Measurements from ENCODE around the gene PMM2. TPM values are rescaled to one million over a fixed set of nuclear protein-coding genes. Genes with fewer than 3 reads are reported as not detected.

Gene PMM2
- total RNA-seq, 2 donors from 2014 or later = 22.9 to 59.3 TPM

GRCh38 chr16:8858994-8859912 lies 61.6 kb downstream of the PMM2 start:
- no peaks in the 10 kb centered on the region for H3K27me3 ChIP-seq (replicated peaks; ENCODE audit: insufficient read depth)
- H3K9me3 ChIP-seq = no peaks in the 10 kb centered on the region
- TF ChIP-seq, protein P1, sequence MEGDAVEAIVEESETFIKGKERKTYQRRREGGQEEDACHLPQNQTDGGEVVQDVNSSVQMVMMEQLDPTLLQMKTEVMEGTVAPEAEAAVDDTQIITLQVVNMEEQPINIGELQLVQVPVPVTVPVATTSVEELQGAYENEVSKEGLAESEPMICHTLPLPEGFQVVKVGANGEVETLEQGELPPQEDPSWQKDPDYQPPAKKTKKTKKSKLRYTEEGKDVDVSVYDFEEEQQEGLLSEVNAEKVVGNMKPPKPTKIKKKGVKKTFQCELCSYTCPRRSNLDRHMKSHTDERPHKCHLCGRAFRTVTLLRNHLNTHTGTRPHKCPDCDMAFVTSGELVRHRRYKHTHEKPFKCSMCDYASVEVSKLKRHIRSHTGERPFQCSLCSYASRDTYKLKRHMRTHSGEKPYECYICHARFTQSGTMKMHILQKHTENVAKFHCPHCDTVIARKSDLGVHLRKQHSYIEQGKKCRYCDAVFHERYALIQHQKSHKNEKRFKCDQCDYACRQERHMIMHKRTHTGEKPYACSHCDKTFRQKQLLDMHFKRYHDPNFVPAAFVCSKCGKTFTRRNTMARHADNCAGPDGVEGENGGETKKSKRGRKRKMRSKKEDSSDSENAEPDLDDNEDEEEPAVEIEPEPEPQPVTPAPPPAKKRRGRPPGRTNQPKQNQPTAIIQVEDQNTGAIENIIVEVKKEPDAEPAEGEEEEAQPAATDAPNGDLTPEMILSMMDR (IDR thresholded peaks at IDR 0.05) = no peak
- no peak overlapping the region for H3K27ac ChIP-seq
- DNase-seq (ENCODE audit: low spot score) = no peak
- H3K4me1 ChIP-seq (ENCODE audit: control insufficient read depth in 1 of 2, low read depth in 2 of 2) = peaks cover 5 to 16% of the 10 kb centered on the region in 2 donors
- ATAC-seq (ENCODE audit: insufficient number of reproducible peaks, low FRiP score, low read depth) = no peak
- H3K4me3 ChIP-seq = no peak overlapping the region
- peaks cover 30% of the 10 kb centered on the region for H3K36me3 ChIP-seq

- Histone ChIP-seq H3K4me3 (no peak overlapping the region), H3K4me1 (ENCODE audit: control insufficient read depth in 1 of 2, low read depth in 2 of 2) (peaks cover 11 to 25% of the 10 kb centered on the region in 2 donors), H3K27me3 (replicated peaks; ENCODE audit: insufficient read depth) (no peaks in the 10 kb centered on the region), H3K9me3 (no peaks in the 10 kb centered on the region), H3K36me3 (peaks cover 24% of the 10 kb centered on the region), H3K27ac (no peak overlapping the region)
- DNase-seq (ENCODE audit: low spot score) (no peak), ATAC-seq (ENCODE audit: insufficient number of reproducible peaks, low FRiP score, low read depth) (no peak)
- TF ChIP-seq, protein P1 (IDR thresholded peaks at IDR 0.05) = no peak
Observed at GRCh38 chr16:8859913-8860881, 62.6 kb downstream of the PMM2 start.

- TF ChIP-seq, protein P1 (IDR thresholded peaks at IDR 0.05) = no peak
- no peaks in the 10 kb centered on the region for H3K9me3 ChIP-seq
- H3K36me3 ChIP-seq = peaks cover 10% of the 10 kb centered on the region
- no peak for ATAC-seq (ENCODE audit: insufficient number of reproducible peaks, low FRiP score, low read depth)
- H3K4me1 ChIP-seq (ENCODE audit: control insufficient read depth in 1 of 2, low read depth in 2 of 2) = peaks cover 22 to 41% of the 10 kb centered on the region in 2 donors
- no peak for DNase-seq (ENCODE audit: low spot score)
- H3K27ac ChIP-seq = peak overlapping the region in 1 of 2 donors; percentile 25
- H3K4me3 ChIP-seq = no peak overlapping the region
- no peaks in the 10 kb centered on the region for H3K27me3 ChIP-seq (replicated peaks; ENCODE audit: insufficient read depth)
Observed at GRCh38 chr16:8861563-8862308, 64.1 kb downstream of the PMM2 start.

- Histone ChIP-seq H3K9me3 (no peaks in the 10 kb centered on the region), H3K36me3 (peaks cover 9% of the 10 kb centered on the region), H3K4me1 (ENCODE audit: control insufficient read depth in 1 of 2, low read depth in 2 of 2) (peaks cover 30 to 49% of the 10 kb centered on the region in 2 donors), H3K27me3 (replicated peaks; ENCODE audit: insufficient read depth) (no peaks in the 10 kb centered on the region), H3K4me3 (no peak overlapping the region), H3K27ac (no peak overlapping the region)
- DNase-seq (ENCODE audit: low spot score) (no peak), ATAC-seq (ENCODE audit: insufficient number of reproducible peaks, low FRiP score, low read depth) (no peak)
- TF ChIP-seq, protein P1 (IDR thresholded peaks at IDR 0.05) = no peak
Observed at GRCh38 chr16:8862309-8863130, 64.9 kb downstream of the PMM2 start.

All from thoracic aorta (tissue), 2 donors.